ENCODE data around the gene WFDC10A.
"Not testable (repeated sequence)": the region's sequence is repeated elsewhere in the genome, so short reads cannot be mapped to it uniquely, and the experiment has no call there.

WFDC10A gene

DNA sequence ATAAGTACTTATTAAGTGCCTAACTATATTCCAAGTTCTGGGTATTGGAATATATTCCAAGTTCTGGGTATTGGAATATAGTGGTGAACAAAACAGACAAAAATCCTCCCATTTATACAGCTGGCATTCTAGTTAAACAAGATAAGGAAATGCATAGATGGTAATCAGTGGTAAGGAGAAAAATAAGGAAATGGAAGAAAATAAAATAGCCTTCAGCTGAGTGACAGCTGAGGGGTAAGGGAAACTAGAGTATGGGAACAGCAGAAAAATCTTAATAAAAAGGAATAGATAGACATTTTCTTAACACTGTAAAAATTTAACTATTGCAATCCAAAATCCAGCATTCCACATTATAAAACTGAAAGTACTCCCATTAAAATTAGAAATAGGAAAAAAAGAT lies 17.2 kb upstream of the WFDC10A start:
- no peak for DNase-seq (ENCODE audit: low read depth)
- Histone ChIP-seq H3K36me3 (ENCODE audit: control insufficient read depth, insufficient read depth, low read length, severe bottlenecking) (no peaks in the 10 kb centered on the region), H3K9ac (ENCODE audit: low read length) (no peak overlapping the region), H3K4me3 (ENCODE audit: low read length) (no peak overlapping the region), H3K27me3 (replicated peaks; ENCODE audit: control insufficient read depth, insufficient read depth, low read length) (no peaks in the 10 kb centered on the region), H3K9me3 (ENCODE audit: control insufficient read depth, low read length) (peaks cover under 1% of the 10 kb centered on the region), H3K4me1 (ENCODE audit: control insufficient read depth, insufficient read depth, low read length) (peaks cover 14% of the 10 kb centered on the region)

DNA sequence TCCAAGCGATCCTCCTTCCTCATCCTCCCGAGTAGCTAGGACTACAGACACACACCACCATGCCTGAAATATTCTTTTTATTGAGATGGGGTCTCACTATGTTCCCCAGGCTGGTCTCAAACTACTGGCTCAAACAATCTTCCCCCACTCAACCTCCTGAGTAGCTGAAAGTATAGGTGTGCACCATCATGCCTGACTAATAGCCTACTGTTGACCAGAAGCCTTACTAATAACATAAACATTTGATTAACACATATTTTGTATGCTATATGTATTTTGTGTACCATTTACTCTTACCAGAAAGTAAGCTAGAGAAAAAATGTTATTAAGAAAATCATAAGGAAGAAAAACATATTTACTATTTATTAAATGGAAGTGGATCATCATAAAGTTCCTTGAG lies 11.9 kb upstream of the WFDC10A start:
- no peaks in the 10 kb centered on the region for H3K27me3 ChIP-seq (replicated peaks; ENCODE audit: control insufficient read depth, insufficient read depth, low read length)
- H3K4me1 ChIP-seq (ENCODE audit: control insufficient read depth, insufficient read depth, low read length), result no peaks in the 10 kb centered on the region
- no peak for DNase-seq (ENCODE audit: low read depth)
- no peaks in the 10 kb centered on the region for H3K9me3 ChIP-seq (ENCODE audit: control insufficient read depth, low read length)
- H3K36me3 ChIP-seq (ENCODE audit: control insufficient read depth, insufficient read depth, low read length, severe bottlenecking), result no peaks in the 10 kb centered on the region
- no peak overlapping the region for H3K9ac ChIP-seq (ENCODE audit: low read length)
- H3K4me3 ChIP-seq (ENCODE audit: low read length), result no peak overlapping the region

DNA sequence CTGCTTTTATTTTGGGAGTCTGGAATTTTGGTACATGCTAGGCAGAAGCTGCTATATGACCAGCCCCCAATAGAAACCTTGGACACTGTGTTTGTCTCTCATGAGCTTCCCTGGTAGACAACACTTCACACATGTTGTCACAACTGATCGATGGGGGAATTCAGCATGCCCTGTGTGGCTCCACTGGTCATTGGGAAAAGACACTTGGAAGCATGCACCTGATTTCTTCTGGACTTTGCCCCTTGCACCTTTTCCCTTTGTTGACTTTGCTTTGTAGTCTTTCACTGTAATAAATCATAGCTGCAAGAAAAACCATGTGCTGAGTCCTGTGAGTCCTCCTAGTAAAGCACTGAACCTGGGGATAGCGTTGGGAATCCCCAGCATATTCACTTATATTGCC lies 7.9 kb upstream of the WFDC10A start:
- Histone ChIP-seq H3K27me3 (replicated peaks; ENCODE audit: control insufficient read depth, insufficient read depth, low read length) (no peaks in the 10 kb centered on the region), H3K36me3 (ENCODE audit: control insufficient read depth, insufficient read depth, low read length, severe bottlenecking) (no peaks in the 10 kb centered on the region), H3K9ac (ENCODE audit: low read length) (no peak overlapping the region), H3K4me3 (ENCODE audit: low read length) (no peak overlapping the region), H3K9me3 (ENCODE audit: control insufficient read depth, low read length) (peaks cover 5% of the 10 kb centered on the region), H3K4me1 (ENCODE audit: control insufficient read depth, insufficient read depth, low read length) (no peaks in the 10 kb centered on the region)
- no peak for DNase-seq (ENCODE audit: low read depth)

DNA sequence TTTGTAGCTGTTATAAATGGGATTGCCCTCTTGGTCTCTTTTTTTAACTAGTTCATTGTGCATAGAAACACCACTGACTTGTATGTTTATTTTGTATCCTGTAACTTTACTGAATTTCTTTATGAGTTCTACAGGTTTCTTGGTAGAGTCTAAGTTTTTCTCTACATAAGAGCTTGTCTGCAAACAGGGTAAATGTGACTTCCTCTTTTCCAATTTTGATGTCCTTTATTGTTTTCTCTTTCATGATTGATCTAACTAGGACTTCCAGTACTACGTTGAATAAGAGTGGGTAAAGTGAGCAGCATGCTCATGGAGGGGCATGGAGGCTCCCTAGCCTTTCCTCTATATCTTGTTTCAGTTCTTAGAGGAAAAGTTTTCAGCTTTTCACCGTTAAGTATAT lies 3.0 kb upstream of the WFDC10A start:
- Histone ChIP-seq H3K4me3 (ENCODE audit: low read length) (no peak overlapping the region), H3K9me3 (ENCODE audit: control insufficient read depth, low read length) (peaks cover 5% of the 10 kb centered on the region), H3K9ac (ENCODE audit: low read length) (no peak overlapping the region), H3K36me3 (ENCODE audit: control insufficient read depth, insufficient read depth, low read length, severe bottlenecking) (no peaks in the 10 kb centered on the region), H3K27me3 (replicated peaks; ENCODE audit: control insufficient read depth, insufficient read depth, low read length) (no peaks in the 10 kb centered on the region), H3K4me1 (ENCODE audit: control insufficient read depth, insufficient read depth, low read length) (no peaks in the 10 kb centered on the region)
- DNase-seq (ENCODE audit: low read depth), result no peak

DNA sequence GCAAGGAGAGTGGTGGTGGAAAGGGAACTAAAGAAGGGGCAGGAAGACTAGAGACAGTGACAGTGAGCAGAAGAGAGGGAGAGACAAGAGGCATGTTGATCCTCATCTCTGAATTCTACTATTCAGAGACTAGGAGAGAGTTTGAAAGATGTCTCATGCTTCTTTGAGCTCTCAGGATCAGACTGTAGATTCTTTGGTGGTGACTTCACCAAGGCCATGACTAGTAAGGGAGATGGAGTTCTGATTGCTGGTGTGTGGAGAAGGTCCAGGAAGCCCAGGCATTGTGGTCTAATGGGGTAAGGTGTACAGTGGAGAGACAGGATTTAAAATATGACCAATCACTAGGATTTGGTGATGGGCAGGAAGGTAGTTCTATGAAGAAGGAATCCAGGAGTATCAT lies 832 bp downstream of the WFDC10A start:
- Histone ChIP-seq H3K4me3 (ENCODE audit: low read length) (no peak overlapping the region), H3K4me1 (ENCODE audit: control insufficient read depth, insufficient read depth, low read length) (no peaks in the 10 kb centered on the region)

DNA sequence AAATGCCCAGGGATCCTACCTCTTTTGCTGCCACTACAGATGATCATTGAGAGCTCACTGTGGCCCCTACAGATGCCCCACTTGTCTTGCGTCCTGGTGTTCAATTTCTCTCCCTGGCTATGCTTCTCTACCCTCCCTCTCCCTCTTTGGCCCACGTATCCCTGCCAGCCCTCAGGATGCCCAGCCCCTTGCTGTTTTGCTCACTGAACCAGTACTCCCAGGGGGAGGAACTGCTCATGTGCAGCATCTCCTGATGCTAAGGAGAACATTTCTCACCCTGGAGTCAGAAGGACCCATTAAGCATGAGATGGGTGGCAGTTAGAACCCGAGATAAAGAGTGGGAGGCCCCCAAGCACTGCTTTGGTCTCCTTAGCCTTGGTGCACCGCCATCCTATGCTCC lies 1.6 kb downstream of the WFDC10A start, which contains the start of gene WFDC9:
Gene WFDC9, minus strand, starts transcription at position 101 of the 400 bp plus-strand sequence. CDS start 21,103 bp downstream, outside the sequence.
- Histone ChIP-seq H3K4me3 (ENCODE audit: low read length) (no peak within 1 kb of the TSS), H3K9me3 (ENCODE audit: control insufficient read depth, low read length) (no peaks in the 10 kb centered on the region), H3K9ac (ENCODE audit: low read length) (no peak within 1 kb of the TSS), H3K36me3 (ENCODE audit: control insufficient read depth, insufficient read depth, low read length, severe bottlenecking) (no peaks in the 10 kb centered on the region), H3K4me1 (ENCODE audit: control insufficient read depth, insufficient read depth, low read length) (no peaks in the 10 kb centered on the region), H3K27me3 (replicated peaks; ENCODE audit: control insufficient read depth, insufficient read depth, low read length) (no peaks in the 10 kb centered on the region)
- DNase-seq (ENCODE audit: low read depth), result no peak

More for the DNA sequence above, 832 bp downstream of the WFDC10A start:
- H3K36me3 ChIP-seq (ENCODE audit: control insufficient read depth, insufficient read depth, low read length, severe bottlenecking), result no peaks in the 10 kb centered on the region
- H3K9me3 ChIP-seq (ENCODE audit: control insufficient read depth, low read length), result no peaks in the 10 kb centered on the region
- H3K27me3 ChIP-seq (replicated peaks; ENCODE audit: control insufficient read depth, insufficient read depth, low read length), result no peaks in the 10 kb centered on the region
- DNase-seq (ENCODE audit: low read depth), result no peak
- no peak overlapping the region for H3K9ac ChIP-seq (ENCODE audit: low read length)

DNA sequence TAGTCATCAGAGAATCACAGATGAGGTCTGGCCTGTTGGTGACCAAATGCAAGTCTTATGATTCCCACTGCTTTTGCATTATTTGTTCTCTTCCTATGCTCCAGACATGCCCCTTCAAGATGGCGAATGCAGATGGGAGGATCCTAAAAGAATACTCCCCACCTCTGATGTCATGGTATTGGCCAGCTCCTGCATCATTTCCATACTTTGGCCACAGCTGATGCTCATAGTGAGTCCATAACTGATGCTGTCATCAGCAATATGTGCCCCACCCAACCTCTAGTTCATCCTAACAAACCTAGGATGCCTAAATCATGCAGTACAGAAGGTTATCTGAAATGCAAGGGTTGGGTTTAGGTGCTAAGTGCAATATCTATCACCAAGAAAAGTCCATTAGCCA lies 7.0 kb downstream of the WFDC10A start:
- H3K4me1 ChIP-seq (ENCODE audit: control insufficient read depth, insufficient read depth, low read length), result no peaks in the 10 kb centered on the region
- H3K9ac ChIP-seq (ENCODE audit: low read length), result no peak overlapping the region
- no peaks in the 10 kb centered on the region for H3K27me3 ChIP-seq (replicated peaks; ENCODE audit: control insufficient read depth, insufficient read depth, low read length)

DNA sequence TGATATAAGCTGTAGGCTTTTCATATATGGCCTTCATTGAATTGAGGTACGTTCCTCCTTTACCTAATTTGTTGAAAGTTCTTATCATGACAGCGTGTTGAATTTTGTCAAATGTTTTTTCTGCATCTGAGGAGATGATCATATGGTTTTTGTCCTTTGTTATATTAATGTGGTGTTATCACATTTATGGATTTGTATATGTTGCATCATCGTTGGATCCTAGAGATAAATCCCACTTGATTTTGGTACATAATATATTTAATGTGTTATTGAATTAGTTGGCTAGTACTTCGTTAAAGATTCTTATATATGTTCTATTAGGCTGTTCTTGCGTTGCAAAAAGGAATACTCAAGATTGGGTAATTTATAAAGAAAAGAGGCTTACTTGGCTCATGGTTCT lies 10.1 kb downstream of the WFDC10A start:
- H3K9ac ChIP-seq (ENCODE audit: low read length), result no peak overlapping the region
- no peak overlapping the region for H3K4me3 ChIP-seq (ENCODE audit: low read length)
- no peaks in the 10 kb centered on the region for H3K9me3 ChIP-seq (ENCODE audit: control insufficient read depth, low read length)
- DNase-seq (ENCODE audit: low read depth), result no peak
- no peaks in the 10 kb centered on the region for H3K4me1 ChIP-seq (ENCODE audit: control insufficient read depth, insufficient read depth, low read length)
- no peaks in the 10 kb centered on the region for H3K27me3 ChIP-seq (replicated peaks; ENCODE audit: control insufficient read depth, insufficient read depth, low read length)
- H3K36me3 ChIP-seq (ENCODE audit: control insufficient read depth, insufficient read depth, low read length, severe bottlenecking), result no peaks in the 10 kb centered on the region

More for the DNA sequence above, 7.0 kb downstream of the WFDC10A start:
- Histone ChIP-seq H3K9me3 (ENCODE audit: control insufficient read depth, low read length) (no peaks in the 10 kb centered on the region), H3K36me3 (ENCODE audit: control insufficient read depth, insufficient read depth, low read length, severe bottlenecking) (no peaks in the 10 kb centered on the region), H3K4me3 (ENCODE audit: low read length) (no peak overlapping the region)
- DNase-seq (ENCODE audit: low read depth), result no peak

DNA sequence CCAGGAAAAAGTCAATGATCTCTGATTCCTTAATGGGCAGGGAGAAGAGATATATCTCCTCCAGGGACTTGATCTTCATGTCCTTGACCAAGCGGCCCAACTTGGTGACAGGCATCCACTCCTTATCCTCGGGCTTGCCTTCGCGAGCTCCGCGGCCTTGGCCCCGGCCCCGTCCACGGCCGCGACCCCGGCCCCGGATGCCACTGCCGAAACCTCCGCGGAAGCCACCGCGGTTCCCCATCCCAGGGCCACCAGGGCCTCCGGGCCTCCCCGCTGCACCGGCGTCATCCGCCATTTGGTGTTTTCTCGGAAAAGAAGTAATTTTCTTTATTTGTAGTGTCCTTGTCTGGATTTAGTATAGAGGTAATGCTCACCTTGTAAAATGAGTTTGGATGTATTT lies 11.5 kb downstream of the WFDC10A start:
- H3K9me3 ChIP-seq (ENCODE audit: control insufficient read depth, low read length); H3K27me3 ChIP-seq (replicated peaks; ENCODE audit: control insufficient read depth, insufficient read depth, low read length); H3K9ac ChIP-seq (ENCODE audit: low read length); H3K36me3 ChIP-seq (ENCODE audit: control insufficient read depth, insufficient read depth, low read length, severe bottlenecking); DNase-seq (ENCODE audit: low read depth); H3K4me3 ChIP-seq (ENCODE audit: low read length); H3K4me1 ChIP-seq (ENCODE audit: control insufficient read depth, insufficient read depth, low read length): not testable (repeated sequence)

DNA sequence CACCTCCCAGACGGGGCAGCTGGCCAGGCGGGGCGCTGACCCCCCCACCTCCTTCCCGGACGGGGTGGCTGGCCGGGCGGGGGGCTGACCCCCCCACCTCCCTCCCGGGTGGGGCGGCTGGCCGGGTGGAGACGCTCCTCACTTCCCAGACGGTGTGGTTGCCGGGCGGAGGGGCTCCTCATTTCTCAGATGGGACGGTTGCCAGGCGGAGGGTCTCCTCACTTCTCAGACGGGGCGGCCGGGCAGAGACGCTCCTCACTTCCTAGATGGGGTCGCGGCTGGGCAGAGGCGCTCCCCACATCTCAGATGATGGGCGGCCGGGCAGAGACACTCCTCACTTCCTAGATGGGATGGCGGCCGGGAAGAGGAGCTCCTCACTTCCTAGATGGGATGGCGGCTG lies 16.3 kb downstream of the WFDC10A start:
- DNase-seq (ENCODE audit: low read depth); H3K36me3 ChIP-seq (ENCODE audit: control insufficient read depth, insufficient read depth, low read length, severe bottlenecking); H3K4me1 ChIP-seq (ENCODE audit: control insufficient read depth, insufficient read depth, low read length); H3K9ac ChIP-seq (ENCODE audit: low read length); H3K9me3 ChIP-seq (ENCODE audit: control insufficient read depth, low read length); H3K27me3 ChIP-seq (replicated peaks; ENCODE audit: control insufficient read depth, insufficient read depth, low read length); H3K4me3 ChIP-seq (ENCODE audit: low read length): not testable (repeated sequence)

DNA sequence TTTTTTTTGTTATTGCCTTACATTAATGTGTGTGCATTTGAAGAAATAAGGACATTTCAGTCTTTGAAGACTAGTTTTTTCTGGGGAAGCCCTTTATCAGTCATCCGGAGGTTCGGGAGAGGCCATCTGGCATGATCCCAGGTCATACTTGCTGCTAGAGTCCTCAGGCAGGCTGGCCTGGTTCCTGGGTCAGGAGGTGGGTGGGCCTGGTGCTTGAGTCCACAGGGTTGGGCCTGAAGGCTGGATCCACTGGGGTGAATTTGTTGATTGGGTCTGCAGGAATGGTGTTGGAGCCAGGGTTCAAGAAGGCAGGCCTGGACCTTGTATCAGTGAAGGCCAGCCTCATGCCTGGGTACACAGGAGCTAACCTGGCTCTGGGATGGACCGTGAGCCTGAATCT lies 17.3 kb downstream of the WFDC10A start:
- Histone ChIP-seq H3K9ac (ENCODE audit: low read length) (no peak overlapping the region), H3K27me3 (replicated peaks; ENCODE audit: control insufficient read depth, insufficient read depth, low read length) (no peaks in the 10 kb centered on the region), H3K4me3 (ENCODE audit: low read length) (no peak overlapping the region), H3K36me3 (ENCODE audit: control insufficient read depth, insufficient read depth, low read length, severe bottlenecking) (no peaks in the 10 kb centered on the region), H3K4me1 (ENCODE audit: control insufficient read depth, insufficient read depth, low read length) (no peaks in the 10 kb centered on the region), H3K9me3 (ENCODE audit: control insufficient read depth, low read length) (no peaks in the 10 kb centered on the region)
- DNase-seq (ENCODE audit: low read depth), result no peak

DNA sequence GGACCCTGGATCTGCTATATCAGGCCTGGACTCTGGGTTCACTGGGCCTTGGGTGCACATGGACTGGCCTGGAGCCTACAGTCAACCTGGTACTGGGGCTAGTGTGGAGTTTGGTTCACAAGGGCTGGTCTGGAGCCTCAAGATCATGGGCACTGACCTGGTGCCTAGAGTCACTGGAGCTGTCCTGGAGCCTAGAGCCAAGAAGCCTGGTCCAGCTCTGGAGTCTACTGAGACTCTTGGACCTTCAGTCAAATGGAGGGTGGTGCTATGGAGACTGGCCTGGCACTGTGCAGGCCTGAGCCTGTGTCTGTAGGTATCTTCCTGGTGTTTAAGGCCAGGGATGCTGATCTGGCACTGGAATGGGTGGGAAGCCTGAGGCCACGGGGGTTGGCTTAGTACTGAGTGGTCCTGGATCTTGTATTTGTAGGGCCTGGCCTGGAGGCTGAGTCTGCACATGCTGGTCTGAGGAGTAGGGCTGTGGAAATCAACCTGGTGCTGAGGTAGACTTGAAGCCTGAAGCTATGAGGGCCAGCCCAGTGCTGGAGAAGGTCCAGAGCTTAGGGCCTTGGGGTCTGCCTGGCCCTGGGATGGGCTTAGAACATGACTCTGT lies 18.0 kb downstream of the WFDC10A start:
- no peaks in the 10 kb centered on the region for H3K36me3 ChIP-seq (ENCODE audit: control insufficient read depth, insufficient read depth, low read length, severe bottlenecking)
- H3K9me3 ChIP-seq (ENCODE audit: control insufficient read depth, low read length), result no peaks in the 10 kb centered on the region
- H3K9ac ChIP-seq (ENCODE audit: low read length), result no peak overlapping the region
- no peaks in the 10 kb centered on the region for H3K27me3 ChIP-seq (replicated peaks; ENCODE audit: control insufficient read depth, insufficient read depth, low read length)
- DNase-seq (ENCODE audit: low read depth), result no peak
- H3K4me3 ChIP-seq (ENCODE audit: low read length), result no peak overlapping the region
- H3K4me1 ChIP-seq (ENCODE audit: control insufficient read depth, insufficient read depth, low read length), result no peaks in the 10 kb centered on the region
